ENCODE results near the gene PXYLP1. TPM values are rescaled to one million over a fixed set of nuclear protein-coding genes. Genes with fewer than 3 reads are reported as not detected.

The PXYLP1 gene
- total RNA-seq, 4 donors from 2014 or later, result 7.1 to 13.4 (median 10.3) TPM

DNA sequence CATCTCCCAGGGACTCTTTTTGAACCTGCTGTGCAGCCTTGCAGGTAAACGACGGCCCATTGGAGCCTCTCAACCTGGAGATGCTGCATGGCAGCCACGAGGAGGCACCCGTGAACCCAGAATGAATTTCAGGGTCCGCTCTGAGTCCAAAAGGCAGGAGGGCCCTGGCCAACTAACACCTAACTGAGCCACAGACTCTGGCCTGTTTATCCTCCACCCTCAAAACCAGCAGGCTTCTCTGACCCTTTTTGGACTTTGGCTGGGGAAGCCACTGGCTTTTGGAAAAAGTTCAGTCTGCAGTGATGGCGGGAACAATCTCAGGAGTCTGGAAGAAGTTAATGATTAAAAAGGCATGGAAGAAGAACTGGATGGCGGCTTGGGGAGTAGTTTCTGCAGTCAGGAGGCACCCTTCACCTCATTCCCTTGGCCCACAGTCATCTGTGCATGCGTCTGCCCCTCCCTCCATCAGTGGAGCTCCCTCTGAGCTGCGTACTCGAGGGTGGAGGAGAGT lies 4.1 kb downstream of the PXYLP1 start:
- DNase-seq, result no peak
- intact Hi-C loops (cut with DNase I), result no loop called here

GRCh38 chr3:141236361-141236760 lies 4.7 kb downstream of the PXYLP1 start:
- Histone ChIP-seq H3K4me3 (replicated peaks in 1 of 3) (no peak overlapping the region), H3K27ac (no peak overlapping the region), H3K9me3 (no peaks in the 10 kb centered on the region), H3K4me1 (peaks cover 14 to 37% of the 10 kb centered on the region in 2 donors), H3K36me3 (no peaks in the 10 kb centered on the region), H3K27me3 (no peaks in the 10 kb centered on the region)
- intact Hi-C loops (cut with DNase I), result no loop called here
- 93 to 94% methylated on average over 1 of the region's 1 CpG for WGBS, 2 donors
- TF ChIP-seq POLR2A (IDR thresholded peaks at IDR 0.05) (no peak), CTCF (IDR thresholded peaks at IDR 0.05) (no peak)
- no peak for DNase-seq

More for the DNA sequence above, 4.1 kb downstream of the PXYLP1 start:
- WGBS, 2 donors, result 89 to 91% methylated on average over 10 of the region's 10 CpGs
- peaks cover 14 to 39% of the 10 kb centered on the region in 2 donors for H3K4me1 ChIP-seq
- no peaks in the 10 kb centered on the region for H3K9me3 ChIP-seq
- no peaks in the 10 kb centered on the region for H3K27me3 ChIP-seq
- H3K27ac ChIP-seq, result no peak overlapping the region
- no peaks in the 10 kb centered on the region for H3K36me3 ChIP-seq
- TF ChIP-seq POLR2A (IDR thresholded peaks at IDR 0.05), result no peak
- TF ChIP-seq CTCF (IDR thresholded peaks at IDR 0.05), result no peak
- H3K4me3 ChIP-seq (replicated peaks in 1 of 3), result no peak overlapping the region

DNA sequence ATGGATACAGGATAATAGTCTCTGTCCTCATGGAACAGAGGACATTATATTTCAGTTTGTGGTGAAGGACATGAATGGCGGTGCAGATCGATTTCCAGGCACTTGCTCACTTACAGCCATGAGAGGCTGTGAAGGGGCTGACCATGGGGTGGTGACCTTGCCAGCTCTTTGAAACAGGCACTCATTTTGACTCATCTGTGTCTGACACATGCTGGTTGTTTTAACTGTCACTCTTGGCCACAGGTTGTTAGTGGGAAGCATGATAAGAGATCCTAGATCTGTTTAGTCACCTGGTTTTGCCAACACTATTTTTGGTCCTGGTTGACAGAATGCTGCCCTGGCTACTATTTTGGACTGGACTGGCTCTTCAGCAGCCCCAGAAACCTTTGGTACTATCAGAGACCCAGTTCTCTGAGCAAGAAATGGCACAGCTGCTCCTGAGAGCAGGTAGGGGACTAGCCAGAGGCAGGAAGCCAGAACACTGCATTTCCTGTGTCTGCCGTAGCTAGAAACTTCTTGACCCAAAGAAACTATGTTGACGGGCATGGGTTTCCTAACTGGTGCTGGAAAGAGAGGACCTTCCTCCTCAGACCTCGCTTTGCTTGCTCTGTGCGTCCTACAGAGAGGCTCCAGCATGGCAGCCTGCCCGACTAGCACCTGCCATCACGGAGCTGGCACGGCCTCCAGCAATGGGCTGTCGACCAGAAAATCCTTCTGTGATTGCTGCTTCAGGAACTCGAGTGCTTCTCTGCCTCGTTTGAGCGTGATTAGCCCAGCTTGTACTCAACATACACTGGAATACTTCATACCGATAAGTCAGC lies 6.3 kb downstream of the PXYLP1 start:
- intact Hi-C loops (cut with DNase I), result no loop called here
- TF ChIP-seq CTCF (IDR thresholded peaks at IDR 0.05), result no peak
- no peak for TF ChIP-seq POLR2A (IDR thresholded peaks at IDR 0.05)
- Histone ChIP-seq H3K27me3 (no peaks in the 10 kb centered on the region), H3K4me3 (replicated peaks in 1 of 3) (no peak overlapping the region), H3K9me3 (no peaks in the 10 kb centered on the region), H3K36me3 (no peaks in the 10 kb centered on the region), H3K27ac (peak overlapping the region; percentile 36 to 74 (median 70)), H3K4me1 (peaks cover 14 to 34% of the 10 kb centered on the region in 2 donors)
- peak; percentile 97 for DNase-seq
- 31 to 58% methylated on average over 12 to 13 of the region's 14 CpGs for WGBS, 2 donors

DNA sequence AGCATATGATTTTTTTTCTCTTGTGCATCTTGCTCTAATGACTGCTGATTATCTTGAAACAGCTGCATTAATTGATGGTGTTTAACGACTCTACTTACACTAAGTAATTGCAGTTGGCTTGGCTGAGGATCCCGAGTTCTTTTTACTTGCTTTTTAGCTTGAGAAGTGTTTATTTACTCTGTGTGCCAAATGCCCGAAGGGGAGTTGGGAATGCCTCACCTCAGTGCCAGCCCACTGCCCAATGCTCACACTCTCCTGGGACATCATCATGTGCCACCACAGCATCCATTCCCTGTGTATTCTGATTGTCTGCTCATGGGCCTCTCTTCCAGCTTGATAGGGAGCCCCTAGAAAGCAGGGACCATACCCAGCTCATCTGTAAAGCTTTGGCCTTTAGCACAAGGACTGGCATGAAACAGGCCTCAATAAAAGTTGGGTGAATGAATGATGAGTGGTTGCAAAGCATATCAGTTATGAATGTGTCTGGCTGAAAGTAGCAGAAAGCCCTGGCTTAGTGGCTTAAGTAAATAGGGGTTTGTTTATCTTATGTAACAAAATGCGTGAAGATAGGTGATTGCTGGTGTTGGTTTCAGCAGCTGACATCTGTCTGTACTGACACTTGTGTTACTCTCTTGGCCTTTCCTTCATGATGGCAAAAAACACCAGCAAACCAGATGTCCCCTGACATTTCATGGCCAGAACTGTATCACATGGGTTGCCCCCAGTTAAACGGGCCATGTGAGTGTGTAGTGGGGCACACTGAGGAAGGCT lies 8.1 kb downstream of the PXYLP1 start:
- 73 to 80% methylated on average over 5 of the region's 5 CpGs for WGBS, 2 donors
- H3K36me3 ChIP-seq, result no peaks in the 10 kb centered on the region
- peak overlapping the region in 1 of 3 donors; percentile 74 for H3K27ac ChIP-seq
- intact Hi-C loops (cut with DNase I), result no loop called here
- H3K27me3 ChIP-seq, result no peaks in the 10 kb centered on the region
- H3K4me1 ChIP-seq, result peaks cover 14 to 33% of the 10 kb centered on the region in 2 donors
- no peak for DNase-seq
- H3K4me3 ChIP-seq (replicated peaks in 1 of 3), result no peak overlapping the region
- TF ChIP-seq CTCF (IDR thresholded peaks at IDR 0.05) (no peak), POLR2A (IDR thresholded peaks at IDR 0.05) (no peak)
- no peaks in the 10 kb centered on the region for H3K9me3 ChIP-seq

Data from thyroid gland (tissue), 4 donors.